Esophagus muscularis mucosa (tissue), 4 donors: ENCODE measurements around the gene ADCY9. TPM values are rescaled to one million over a fixed set of nuclear protein-coding genes. Genes with fewer than 3 reads are reported as not detected.

Experiments used
- DNase-seq: peaks from one replicate; pipeline ENCODE4 v3.0.0-alpha.2; 2017; ENCODE audit errors: extremely low spot score
- H3K27ac ChIP-seq, 4 donors: fragments of 200-600 bp; sonication (generic); replicated peaks in 1 of 4; 1 replicate in 3 of 4; 2 replicates in 1 of 4; pipeline ENCODE4 v1.5.1; 2016 to 2019; ENCODE audit warnings: mild to moderate bottlenecking in 1 of 4
- H3K27me3 ChIP-seq, 4 donors: fragments of 200-600 bp; sonication (generic); one replicate each; pipeline versions ENCODE4 v1.5.1 to v1.6.0; 2016 to 2019
- H3K36me3 ChIP-seq, 4 donors: fragments of 200-600 bp; sonication (generic); one replicate each; pipeline ENCODE4 v1.5.1; 2016 to 2019
- H3K4me1 ChIP-seq, 4 donors: fragments of 200-600 bp; sonication (generic); one replicate each; pipeline ENCODE4 v1.5.1; 2016 to 2019
- H3K4me3 ChIP-seq, 4 donors: fragments of 200-600 bp; sonication (generic); 1 replicate in 2 of 4; 2 replicates in 2 of 4; pipeline ENCODE4 v1.5.1; 2016 to 2019; ENCODE audit warnings: mild to moderate bottlenecking in 4 of 4, moderate library complexity in 1 of 4
- H3K9me3 ChIP-seq, 4 donors: fragments of 200-600 bp; sonication (generic); 1 replicate in 3 of 4; 2 replicates in 1 of 4; pipeline ENCODE4 v1.5.1; 2016 to 2019
- EP300 ChIP-seq: sonication (generic); formaldehyde crosslinking; IDR thresholded peaks from one replicate; pipeline ENCODE4 v1.6.1; 2017; ENCODE audit warnings: antibody characterized with exemption
- POLR2A ChIP-seq: fragments of 450-650 bp; IDR thresholded peaks from one replicate; pipeline ENCODE4 v1.6.1; 2017; ENCODE audit warnings: antibody characterized with exemption, moderate library complexity, mild to moderate bottlenecking, low read depth
- POLR2AphosphoS5 ChIP-seq, 2 donors: sonication (generic); formaldehyde crosslinking; IDR thresholded peaks; one replicate each; pipeline ENCODE4 v1.6.1; 2017; ENCODE audit warnings: antibody characterized with exemption in 2 of 2
- WGBS: methylation state at CpG from one replicate; pipeline ENCODE4 v1.1.5; 2018; 5-methylcytosine and 5-hydroxymethylcytosine counted together
- intact Hi-C: fragments of 100-400 bp; cut with DNase I; formaldehyde crosslinking; loops from one replicate; pipeline ENCODE4 v1.15.1; 2023
- total RNA-seq, 4 donors: library from RNA; depleted of rRNA; stranded (reverse); fragments of >200 nt; gene quantifications; one replicate each; pipeline versions ENCODE4 v1.1.0 to v1.2.1, GENCODE V29; 2016
- TF ChIP-seq, protein P1 (sequence below), 3 experiments: fragments of 200-600 bp in 2 of 3; fragments of 450-650 bp in 1 of 3; sonication (generic) in 2 of 3; IDR thresholded peaks; one replicate each; pipeline ENCODE4 v1.5.1; 2017 to 2019; ENCODE audit warnings: antibody characterized with exemption in 3 of 3, mild to moderate bottlenecking in 2 of 3, moderate library complexity in 1 of 3

Gene ADCY9
- total RNA-seq, 4 donors from 2014 or later: 35.8 to 72.9 (median 55.7) TPM

DNA sequence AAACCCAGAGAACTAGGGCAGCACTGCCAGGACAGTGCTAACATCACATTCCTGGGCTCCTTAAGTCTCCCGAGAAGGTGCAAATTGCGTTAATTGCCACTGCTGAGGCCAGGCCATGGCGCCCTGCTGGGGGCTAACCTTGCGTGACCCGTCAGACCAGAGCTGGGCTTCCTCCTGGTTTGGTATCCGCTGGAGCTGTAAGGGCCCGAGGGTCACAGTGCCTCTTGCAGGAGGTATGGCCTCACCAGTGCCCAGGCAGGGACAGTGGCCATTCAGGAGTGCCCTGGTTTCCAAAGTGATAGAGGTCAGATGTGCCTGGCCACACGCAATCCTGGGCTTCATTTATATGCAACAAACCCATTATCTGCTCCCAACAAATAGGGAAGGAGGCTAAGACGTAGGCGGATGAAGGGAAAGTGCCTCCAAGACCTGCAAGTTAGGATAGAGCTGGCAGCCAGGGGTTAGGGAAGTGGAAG is 17.7 kb upstream of the ADCY9 start:
- Histone ChIP-seq H3K4me1 (no peaks in the 10 kb centered on the region), H3K27ac (no peak overlapping the region), H3K27me3 (no peaks in the 10 kb centered on the region), H3K4me3 (no peak overlapping the region), H3K36me3 (no peaks in the 10 kb centered on the region), H3K9me3 (no peaks in the 10 kb centered on the region)
- WGBS: 96% methylated on average over 3 of the region's 10 CpGs
- TF ChIP-seq POLR2AphosphoS5 (IDR thresholded peaks at IDR 0.05) (no peak), POLR2A (no peak), EP300 (no peak)
- TF ChIP-seq, protein P1, sequence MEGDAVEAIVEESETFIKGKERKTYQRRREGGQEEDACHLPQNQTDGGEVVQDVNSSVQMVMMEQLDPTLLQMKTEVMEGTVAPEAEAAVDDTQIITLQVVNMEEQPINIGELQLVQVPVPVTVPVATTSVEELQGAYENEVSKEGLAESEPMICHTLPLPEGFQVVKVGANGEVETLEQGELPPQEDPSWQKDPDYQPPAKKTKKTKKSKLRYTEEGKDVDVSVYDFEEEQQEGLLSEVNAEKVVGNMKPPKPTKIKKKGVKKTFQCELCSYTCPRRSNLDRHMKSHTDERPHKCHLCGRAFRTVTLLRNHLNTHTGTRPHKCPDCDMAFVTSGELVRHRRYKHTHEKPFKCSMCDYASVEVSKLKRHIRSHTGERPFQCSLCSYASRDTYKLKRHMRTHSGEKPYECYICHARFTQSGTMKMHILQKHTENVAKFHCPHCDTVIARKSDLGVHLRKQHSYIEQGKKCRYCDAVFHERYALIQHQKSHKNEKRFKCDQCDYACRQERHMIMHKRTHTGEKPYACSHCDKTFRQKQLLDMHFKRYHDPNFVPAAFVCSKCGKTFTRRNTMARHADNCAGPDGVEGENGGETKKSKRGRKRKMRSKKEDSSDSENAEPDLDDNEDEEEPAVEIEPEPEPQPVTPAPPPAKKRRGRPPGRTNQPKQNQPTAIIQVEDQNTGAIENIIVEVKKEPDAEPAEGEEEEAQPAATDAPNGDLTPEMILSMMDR (IDR thresholded peaks at IDR 0.05): no peak
- intact Hi-C loops: no loop called here
- no peak for DNase-seq

DNA sequence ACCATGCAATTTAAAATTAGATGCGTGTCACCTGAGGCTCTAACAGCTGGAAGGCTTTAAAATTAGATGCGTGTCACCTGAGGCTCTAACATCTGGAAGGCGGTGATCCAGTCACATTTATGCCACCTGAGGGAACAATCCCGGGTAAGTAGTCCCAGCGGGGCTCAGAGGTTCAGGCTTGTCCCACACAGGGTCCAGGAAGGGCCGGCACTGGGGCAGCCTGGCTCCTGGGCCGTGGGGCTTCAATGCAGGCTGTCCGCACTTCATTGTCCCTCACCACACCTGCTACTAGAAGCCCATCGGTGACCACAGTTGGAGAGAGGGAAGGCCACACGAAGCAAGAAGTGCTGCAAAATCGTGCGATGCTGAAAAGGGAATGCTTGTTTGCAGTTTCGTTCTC is 15.4 kb upstream of the ADCY9 start:
- Histone ChIP-seq H3K27me3 (no peaks in the 10 kb centered on the region), H3K4me1 (no peaks in the 10 kb centered on the region), H3K36me3 (no peaks in the 10 kb centered on the region), H3K27ac (no peak overlapping the region), H3K9me3 (no peaks in the 10 kb centered on the region), H3K4me3 (no peak overlapping the region)
- intact Hi-C loops: no loop called here
- TF ChIP-seq POLR2AphosphoS5 (IDR thresholded peaks at IDR 0.05) (no peak), EP300 (no peak), POLR2A (no peak)
- TF ChIP-seq, protein P1 (IDR thresholded peaks at IDR 0.05): no peak
- no peak for DNase-seq
- 72% methylated on average over 6 of the region's 13 CpGs for WGBS

DNA sequence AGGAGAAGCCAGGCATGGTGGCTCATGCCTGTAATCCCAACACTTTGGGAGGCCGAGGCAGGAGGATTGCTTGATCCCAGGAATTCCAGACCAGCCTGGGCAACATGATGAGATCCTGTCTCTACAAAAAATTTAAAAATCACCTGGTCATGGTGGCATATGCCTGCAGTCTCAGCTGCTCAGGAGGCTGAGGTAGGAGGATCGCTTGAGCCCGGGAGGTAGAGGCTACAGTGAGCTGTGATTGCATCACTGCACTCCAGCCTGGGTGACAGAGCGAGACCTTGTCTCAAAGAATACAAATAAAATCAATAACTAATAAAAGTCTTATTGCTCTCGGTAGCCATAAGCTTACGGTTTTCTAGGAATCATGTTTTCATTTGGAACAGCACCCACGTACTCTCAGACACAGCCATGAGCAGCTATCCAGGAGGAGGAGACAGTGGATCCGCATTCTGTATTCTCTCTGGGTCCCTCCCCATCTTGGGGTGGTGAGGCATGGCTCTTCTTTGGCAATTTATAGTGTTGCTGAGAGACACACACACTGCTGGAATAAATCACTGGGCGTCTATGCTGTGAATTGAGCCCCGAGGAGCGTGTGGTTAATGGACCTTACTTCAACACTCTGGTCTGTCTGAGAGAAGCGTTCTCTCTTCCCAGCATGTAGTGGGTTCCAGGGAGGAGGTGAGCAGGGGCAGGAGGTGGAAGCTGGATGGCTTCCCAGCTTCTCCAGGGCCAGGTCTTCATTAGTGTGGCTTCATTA is 8.5 kb upstream of the ADCY9 start:
- no peaks in the 10 kb centered on the region for H3K4me1 ChIP-seq
- no peak overlapping the region for H3K4me3 ChIP-seq
- H3K27ac ChIP-seq: no peak overlapping the region
- intact Hi-C loops: no loop called here
- WGBS: 82% methylated on average over 12 of the region's 12 CpGs
- H3K36me3 ChIP-seq: no peaks in the 10 kb centered on the region
- no peaks in the 10 kb centered on the region for H3K27me3 ChIP-seq
- TF ChIP-seq POLR2AphosphoS5 (IDR thresholded peaks at IDR 0.05) (no peak), POLR2A (no peak), EP300 (no peak)
- TF ChIP-seq, protein P1 (IDR thresholded peaks at IDR 0.05): no peak
- no peak for DNase-seq
- H3K9me3 ChIP-seq: no peaks in the 10 kb centered on the region

DNA sequence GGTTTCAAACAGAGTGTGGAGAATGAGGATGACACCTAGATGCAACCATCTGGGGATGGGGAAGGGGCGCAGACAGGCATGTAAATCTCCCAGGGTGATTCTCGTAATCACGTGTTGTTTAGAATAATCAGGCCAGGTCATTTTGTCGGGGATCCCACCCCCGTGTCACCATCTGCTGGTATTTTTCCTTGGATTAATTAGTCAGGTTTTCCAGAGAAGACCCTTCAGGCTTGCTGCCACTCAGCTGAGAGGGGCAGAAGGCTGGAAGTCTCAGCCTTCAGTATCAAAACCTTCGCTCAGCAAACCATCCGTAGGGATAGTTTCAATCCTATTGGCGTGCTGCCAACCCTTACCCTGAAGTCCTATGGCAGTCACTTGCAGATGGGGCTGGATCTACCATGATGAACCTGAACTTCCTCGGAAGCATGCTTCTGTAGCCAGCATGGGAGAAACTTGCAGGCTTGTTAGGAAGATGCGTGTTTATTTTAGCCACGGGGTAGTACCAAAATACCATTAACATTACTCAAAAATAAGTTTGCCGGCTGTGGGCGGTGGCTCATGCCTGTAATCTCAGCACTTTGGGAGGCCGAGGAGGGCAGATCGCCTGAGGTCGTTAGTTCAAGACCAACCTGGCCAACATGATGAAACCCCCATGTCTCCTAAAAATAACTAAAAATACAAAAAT is 7.5 kb upstream of the ADCY9 start:
- no peaks in the 10 kb centered on the region for H3K27me3 ChIP-seq
- TF ChIP-seq EP300 (no peak), POLR2A (no peak), POLR2AphosphoS5 (IDR thresholded peaks at IDR 0.05) (no peak)
- TF ChIP-seq, protein P1 (IDR thresholded peaks at IDR 0.05): no peak
- 75% methylated on average over 16 of the region's 16 CpGs for WGBS
- no peaks in the 10 kb centered on the region for H3K36me3 ChIP-seq
- no peaks in the 10 kb centered on the region for H3K4me1 ChIP-seq
- DNase-seq: no peak
- H3K27ac ChIP-seq: no peak overlapping the region
- H3K4me3 ChIP-seq: no peak overlapping the region
- no peaks in the 10 kb centered on the region for H3K9me3 ChIP-seq
- intact Hi-C loops: no loop called here
